Ishikawa (cell line): Measurements from ENCODE around the gene LETMD1.

Experiments used
- CEBPB ChIP-seq: IDR thresholded peaks from 2 replicates; pipeline ENCODE4 v1.6.1; 2012
- CREB1 ChIP-seq: IDR thresholded peaks from 2 replicates; pipeline ENCODE4 v1.6.1; 2012; ENCODE audit warnings: low read depth
- EGR1 ChIP-seq: IDR thresholded peaks from 2 replicates; pipeline ENCODE4 v1.6.1; 2012
- EP300 ChIP-seq: IDR thresholded peaks from 2 replicates; pipeline ENCODE4 v1.6.1; 2012; ENCODE audit warnings: borderline replicate concordance
- FOXM1 ChIP-seq: IDR thresholded peaks from 2 replicates; pipeline ENCODE4 v1.6.1; 2012; ENCODE audit warnings: low read depth, borderline replicate concordance
- MAX ChIP-seq: IDR thresholded peaks from 2 replicates; pipeline ENCODE4 v1.6.1; 2012
- NFIC ChIP-seq: IDR thresholded peaks from 2 replicates; pipeline ENCODE4 v1.6.1; 2012
- RAD21 ChIP-seq: IDR thresholded peaks from 2 replicates; pipeline ENCODE4 v1.6.1; 2012; ENCODE audit warnings: low read depth
- TAF1 ChIP-seq: IDR thresholded peaks from 2 replicates; pipeline ENCODE4 v1.6.1; 2012; ENCODE audit warnings: low read depth, mild to moderate bottlenecking
- TCF12 ChIP-seq: IDR thresholded peaks from 2 replicates; pipeline ENCODE4 v1.6.1; 2012; ENCODE audit warnings: low read depth
- TEAD4 ChIP-seq: IDR thresholded peaks from 2 replicates; pipeline ENCODE4 v1.6.1; 2012
- YY1 ChIP-seq: IDR thresholded peaks from 2 replicates; pipeline ENCODE4 v1.6.1; 2012; ENCODE audit warnings: low read depth
- ZBTB7A ChIP-seq: IDR thresholded peaks from 2 replicates; pipeline ENCODE4 v1.6.1; 2012; ENCODE audit warnings: low read depth
- TF ChIP-seq, protein P1 (sequence below): IDR thresholded peaks from 2 replicates; pipeline ENCODE4 v1.6.1; 2012; ENCODE audit warnings: low read depth, mild to moderate bottlenecking
- TF ChIP-seq, protein P2 (sequence below): IDR thresholded peaks from 2 replicates; pipeline ENCODE4 v1.6.1; 2012

LETMD1 gene

GRCh38 chr12:51049525-51049924 lies 1.4 kb downstream of the LETMD1 start:
- no peak for TF ChIP-seq ZBTB7A
- TF ChIP-seq CEBPB, result no peak
- TF ChIP-seq, protein P1, sequence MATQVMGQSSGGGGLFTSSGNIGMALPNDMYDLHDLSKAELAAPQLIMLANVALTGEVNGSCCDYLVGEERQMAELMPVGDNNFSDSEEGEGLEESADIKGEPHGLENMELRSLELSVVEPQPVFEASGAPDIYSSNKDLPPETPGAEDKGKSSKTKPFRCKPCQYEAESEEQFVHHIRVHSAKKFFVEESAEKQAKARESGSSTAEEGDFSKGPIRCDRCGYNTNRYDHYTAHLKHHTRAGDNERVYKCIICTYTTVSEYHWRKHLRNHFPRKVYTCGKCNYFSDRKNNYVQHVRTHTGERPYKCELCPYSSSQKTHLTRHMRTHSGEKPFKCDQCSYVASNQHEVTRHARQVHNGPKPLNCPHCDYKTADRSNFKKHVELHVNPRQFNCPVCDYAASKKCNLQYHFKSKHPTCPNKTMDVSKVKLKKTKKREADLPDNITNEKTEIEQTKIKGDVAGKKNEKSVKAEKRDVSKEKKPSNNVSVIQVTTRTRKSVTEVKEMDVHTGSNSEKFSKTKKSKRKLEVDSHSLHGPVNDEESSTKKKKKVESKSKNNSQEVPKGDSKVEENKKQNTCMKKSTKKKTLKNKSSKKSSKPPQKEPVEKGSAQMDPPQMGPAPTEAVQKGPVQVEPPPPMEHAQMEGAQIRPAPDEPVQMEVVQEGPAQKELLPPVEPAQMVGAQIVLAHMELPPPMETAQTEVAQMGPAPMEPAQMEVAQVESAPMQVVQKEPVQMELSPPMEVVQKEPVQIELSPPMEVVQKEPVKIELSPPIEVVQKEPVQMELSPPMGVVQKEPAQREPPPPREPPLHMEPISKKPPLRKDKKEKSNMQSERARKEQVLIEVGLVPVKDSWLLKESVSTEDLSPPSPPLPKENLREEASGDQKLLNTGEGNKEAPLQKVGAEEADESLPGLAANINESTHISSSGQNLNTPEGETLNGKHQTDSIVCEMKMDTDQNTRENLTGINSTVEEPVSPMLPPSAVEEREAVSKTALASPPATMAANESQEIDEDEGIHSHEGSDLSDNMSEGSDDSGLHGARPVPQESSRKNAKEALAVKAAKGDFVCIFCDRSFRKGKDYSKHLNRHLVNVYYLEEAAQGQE, result no peak
- no peak for TF ChIP-seq TEAD4
- TF ChIP-seq RAD21, result no peak
- TF ChIP-seq CREB1, result no peak
- no peak for TF ChIP-seq TAF1

- TF ChIP-seq MAX (no peak), CREB1 (no peak), ZBTB7A (no peak), TAF1 (no peak), TCF12 (no peak), TEAD4 (no peak), YY1 (no peak), CEBPB (no peak), EGR1 (no peak), NFIC (no peak), FOXM1 (no peak)
- TF ChIP-seq, protein P1, result no peak
- TF ChIP-seq, protein P2, sequence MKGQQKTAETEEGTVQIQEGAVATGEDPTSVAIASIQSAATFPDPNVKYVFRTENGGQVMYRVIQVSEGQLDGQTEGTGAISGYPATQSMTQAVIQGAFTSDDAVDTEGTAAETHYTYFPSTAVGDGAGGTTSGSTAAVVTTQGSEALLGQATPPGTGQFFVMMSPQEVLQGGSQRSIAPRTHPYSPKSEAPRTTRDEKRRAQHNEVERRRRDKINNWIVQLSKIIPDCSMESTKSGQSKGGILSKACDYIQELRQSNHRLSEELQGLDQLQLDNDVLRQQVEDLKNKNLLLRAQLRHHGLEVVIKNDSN, result no peak
Measured at GRCh38 chr12:51051787-51052186, 3.7 kb downstream of the LETMD1 start.

GRCh38 chr12:51055060-51055459 lies 6.9 kb downstream of the LETMD1 start:
- TF ChIP-seq FOXM1 (no peak), ZBTB7A (no peak), YY1 (no peak), TCF12 (no peak), MAX (no peak), EGR1 (no peak), EP300 (no peak), CREB1 (no peak), RAD21 (no peak), TEAD4 (no peak), TAF1 (no peak), CEBPB (no peak)
- TF ChIP-seq, protein P2, result no peak
- TF ChIP-seq, protein P1, result no peak

DNA sequence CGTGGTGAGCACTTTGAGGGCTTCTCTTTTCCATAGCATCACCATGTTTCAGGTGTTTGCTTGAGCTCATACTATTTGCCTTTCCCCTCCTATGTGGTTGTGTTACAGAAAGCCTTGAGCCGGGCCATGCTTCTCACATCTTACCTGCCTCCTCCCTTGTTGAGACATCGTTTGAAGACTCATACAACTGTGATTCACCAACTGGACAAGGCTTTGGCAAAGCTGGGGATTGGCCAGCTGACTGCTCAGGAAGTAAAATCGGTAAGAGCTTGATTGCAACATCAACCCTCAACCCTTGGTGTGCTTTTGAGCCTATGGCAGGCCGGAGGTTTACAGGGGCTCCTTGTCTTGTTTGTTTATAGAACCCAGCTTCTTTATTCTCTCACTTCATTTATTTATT lies 8.1 kb downstream of the LETMD1 start:
- no peak for TF ChIP-seq FOXM1
- no peak for TF ChIP-seq EGR1
- TF ChIP-seq CEBPB, result peak; percentile 34; the same call in 1 of the 2 replicates
- TF ChIP-seq ZBTB7A, result no peak

DNA sequence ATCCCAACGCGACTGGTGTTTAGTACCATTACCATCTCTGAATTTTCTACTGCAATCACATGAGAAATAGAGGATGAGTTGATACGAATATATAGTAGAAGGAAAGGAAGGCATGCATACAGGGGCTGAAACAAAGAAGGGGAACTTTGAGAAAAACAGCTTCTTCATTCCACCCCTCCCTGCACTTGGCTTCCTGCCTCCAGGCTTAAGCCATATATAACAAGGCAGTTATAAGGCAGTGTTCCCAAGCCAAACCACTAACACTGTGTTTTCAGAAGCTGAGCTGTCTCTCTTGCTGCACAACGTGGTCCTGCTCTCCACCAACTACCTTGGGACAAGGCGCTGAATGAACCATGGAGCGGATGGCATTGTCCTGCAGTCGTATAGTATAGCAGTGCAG lies 11.0 kb downstream of the LETMD1 start:
- TF ChIP-seq TEAD4 (no peak), TCF12 (no peak), FOXM1 (no peak), CREB1 (no peak), EGR1 (no peak), ZBTB7A (no peak), RAD21 (no peak), NFIC (no peak), MAX (no peak), TAF1 (no peak), CEBPB (no peak), EP300 (no peak), YY1 (no peak)
- TF ChIP-seq, protein P1, result no peak
- TF ChIP-seq, protein P2, result no peak
